GM19324 (cell line): ENCODE results near the gene RAB19.
"Not testable (repeated sequence)": the region's sequence is repeated elsewhere in the genome, so short reads cannot be mapped to it uniquely, and the experiment has no call there.

Source experiments
- ATAC-seq: cut with Tn5 transposase; IDR thresholded peaks from one replicate; pipeline ENCODE4 v1.9.1; 2021; ENCODE audit warnings: mild to moderate bottlenecking, moderate library complexity; ENCODE audit not compliant: unreplicated experiment, low FRiP score

The RAB19 gene

GRCh38 chr7:140398821-140399220 lies 5.0 kb upstream of the RAB19 start:
- no peak for ATAC-seq

- no peak for ATAC-seq
Measured at GRCh38 chr7:140400381-140400780, 3.5 kb upstream of the RAB19 start.

GRCh38 chr7:140402178-140402835 lies 1.6 kb upstream of the RAB19 start:
- ATAC-seq: no peak

- no peak for ATAC-seq
Measured at GRCh38 chr7:140404565-140405065, 757 bp downstream of the RAB19 start.

GRCh38 chr7:140415361-140415760 lies 11.5 kb downstream of the RAB19 start:
- ATAC-seq: no peak

- ATAC-seq: not testable (repeated sequence)
Measured at GRCh38 chr7:140415816-140416215, 12.0 kb downstream of the RAB19 start.

- no peak for ATAC-seq
Measured at GRCh38 chr7:140416560-140416959, 12.7 kb downstream of the RAB19 start.

GRCh38 chr7:140417456-140418155 lies 13.7 kb downstream of the RAB19 start:
- ATAC-seq: no peak

GRCh38 chr7:140418156-140418472 lies 14.3 kb downstream of the RAB19 start:
- not testable (repeated sequence) for ATAC-seq

- ATAC-seq: no peak
Measured at GRCh38 chr7:140418653-140419052, 14.8 kb downstream of the RAB19 start.

- ATAC-seq: no peak
Measured at GRCh38 chr7:140421521-140421920, 17.7 kb downstream of the RAB19 start.

- ATAC-seq: no peak
Measured at GRCh38 chr7:140423501-140423900, 19.6 kb downstream of the RAB19 start.

- no peak for ATAC-seq
Measured at GRCh38 chr7:140425718-140426117, 21.9 kb downstream of the RAB19 start.

GRCh38 chr7:140426130-140426529 lies 22.3 kb downstream of the RAB19 start:
- ATAC-seq: no peak

- no peak for ATAC-seq
Measured at GRCh38 chr7:140433396-140433795, 29.5 kb downstream of the RAB19 start.

GRCh38 chr7:140435252-140435895 lies 31.5 kb downstream of the RAB19 start:
- no peak for ATAC-seq

- ATAC-seq: peak; percentile 91
Measured at GRCh38 chr7:140439359-140439758, 35.5 kb downstream of the RAB19 start.

- ATAC-seq: no peak
Measured at GRCh38 chr7:140440593-140440992, 36.7 kb downstream of the RAB19 start.

GRCh38 chr7:140441519-140441918 lies 37.7 kb downstream of the RAB19 start:
- no peak for ATAC-seq

- ATAC-seq: no peak
Measured at GRCh38 chr7:140446467-140446866, 42.6 kb downstream of the RAB19 start.

GRCh38 chr7:140447841-140448240 lies 44.0 kb downstream of the RAB19 start:
- no peak for ATAC-seq
